ENCODE measurements around the gene LMX1A. TPM values are rescaled to one million over a fixed set of nuclear protein-coding genes. Genes with fewer than 3 reads are reported as not detected.

LMX1A gene
- total RNA-seq, 4 donors from 2014 or later = 1.1 to 2.5 (median 1.8) TPM

- Histone ChIP-seq H3K4me1 (no peaks in the 10 kb centered on the region), H3K27me3 (no peaks in the 10 kb centered on the region), H3K9me3 (no peaks in the 10 kb centered on the region), H3K27ac (no peak overlapping the region), H3K4me3 (no peak overlapping the region), H3K36me3 (no peaks in the 10 kb centered on the region)
- TF ChIP-seq POLR2A (IDR thresholded peaks at IDR 0.05) = no peak
- no peak for TF ChIP-seq CTCF (IDR thresholded peaks at IDR 0.05)
- no peak for DNase-seq
These were observed 130.2 kb downstream of the LMX1A start for GRCh38 chr1:165226326-165226725.

GRCh38 chr1:165225650-165226049 is 130.9 kb downstream of the LMX1A start:
- TF ChIP-seq POLR2A (IDR thresholded peaks at IDR 0.05) (no peak), CTCF (IDR thresholded peaks at IDR 0.05) (no peak)
- no peaks in the 10 kb centered on the region for H3K9me3 ChIP-seq
- no peak for DNase-seq
- no peaks in the 10 kb centered on the region for H3K4me1 ChIP-seq
- no peaks in the 10 kb centered on the region for H3K27me3 ChIP-seq
- H3K4me3 ChIP-seq = no peak overlapping the region
- H3K27ac ChIP-seq = no peak overlapping the region
- no peaks in the 10 kb centered on the region for H3K36me3 ChIP-seq

- Histone ChIP-seq H3K27ac (no peak overlapping the region), H3K27me3 (no peaks in the 10 kb centered on the region), H3K9me3 (no peaks in the 10 kb centered on the region), H3K36me3 (no peaks in the 10 kb centered on the region), H3K4me3 (no peak overlapping the region), H3K4me1 (no peaks in the 10 kb centered on the region)
- TF ChIP-seq CTCF (IDR thresholded peaks at IDR 0.05) (no peak), POLR2A (IDR thresholded peaks at IDR 0.05) (no peak)
- no peak for DNase-seq
These were observed 131.5 kb downstream of the LMX1A start for GRCh38 chr1:165225062-165225461.

- Histone ChIP-seq H3K4me3 (no peak overlapping the region), H3K27me3 (no peaks in the 10 kb centered on the region), H3K36me3 (no peaks in the 10 kb centered on the region), H3K4me1 (no peaks in the 10 kb centered on the region), H3K27ac (no peak overlapping the region), H3K9me3 (no peaks in the 10 kb centered on the region)
- no peak for DNase-seq
- TF ChIP-seq CTCF (IDR thresholded peaks at IDR 0.05) (no peak), POLR2A (IDR thresholded peaks at IDR 0.05) (no peak)
These were observed 132.0 kb downstream of the LMX1A start for GRCh38 chr1:165224504-165224903.

- Histone ChIP-seq H3K9me3 (no peaks in the 10 kb centered on the region), H3K36me3 (no peaks in the 10 kb centered on the region), H3K4me3 (no peak overlapping the region), H3K27ac (no peak overlapping the region), H3K4me1 (no peaks in the 10 kb centered on the region), H3K27me3 (no peaks in the 10 kb centered on the region)
- TF ChIP-seq POLR2A (IDR thresholded peaks at IDR 0.05) (no peak), CTCF (IDR thresholded peaks at IDR 0.05) (no peak)
- DNase-seq = no peak
These were observed 133.9 kb downstream of the LMX1A start for GRCh38 chr1:165222580-165222979.

- Histone ChIP-seq H3K9me3 (no peaks in the 10 kb centered on the region), H3K27ac (no peak overlapping the region), H3K27me3 (no peaks in the 10 kb centered on the region), H3K4me1 (no peaks in the 10 kb centered on the region), H3K36me3 (no peaks in the 10 kb centered on the region), H3K4me3 (no peak overlapping the region)
- DNase-seq = no peak
- no peak for TF ChIP-seq POLR2A (IDR thresholded peaks at IDR 0.05)
- TF ChIP-seq CTCF (IDR thresholded peaks at IDR 0.05) = no peak
These were observed 137.8 kb downstream of the LMX1A start for GRCh38 chr1:165218731-165219130.

Measured in Peyer's patch (tissue), 4 donors.